BE2C (cell line): ENCODE data around the gene PDSS1.
"Not testable (repeated sequence)": the region's sequence is repeated elsewhere in the genome, so short reads cannot be mapped to it uniquely, and the experiment has no call there.

ENCODE experiments used
- DNase-seq: peaks from one replicate; pipeline ENCODE4 v3.0.0-alpha.2; 2020
- H3K27me3 ChIP-seq: fragments of 250-450 bp; sonication (Bioruptor Pico); 2 replicates; pipeline ENCODE4 v1.5.1; 2020; ENCODE audit warnings: mild to moderate bottlenecking
- H3K36me3 ChIP-seq: fragments of 250-450 bp; sonication (Bioruptor Pico); 2 replicates; pipeline ENCODE4 v1.5.1; 2020; ENCODE audit warnings: mild to moderate bottlenecking
- H3K4me1 ChIP-seq: fragments of 250-450 bp; sonication (Bioruptor Pico); 2 replicates; pipeline ENCODE4 v1.5.1; 2020
- H3K4me3 ChIP-seq: 2 replicates; pipeline ENCODE4 v1.5.1; 2011; ENCODE audit warnings: low read depth, low read length
- H3K9me3 ChIP-seq: fragments of 250-450 bp; sonication (Bioruptor Pico); 2 replicates; pipeline ENCODE4 v1.5.1; 2020
- TF ChIP-seq, protein P1 (sequence below): IDR thresholded peaks from 2 replicates; pipeline ENCODE4 v1.5.1; 2012; ENCODE audit warnings: mild to moderate bottlenecking, low read depth, low read length

Gene PDSS1

DNA sequence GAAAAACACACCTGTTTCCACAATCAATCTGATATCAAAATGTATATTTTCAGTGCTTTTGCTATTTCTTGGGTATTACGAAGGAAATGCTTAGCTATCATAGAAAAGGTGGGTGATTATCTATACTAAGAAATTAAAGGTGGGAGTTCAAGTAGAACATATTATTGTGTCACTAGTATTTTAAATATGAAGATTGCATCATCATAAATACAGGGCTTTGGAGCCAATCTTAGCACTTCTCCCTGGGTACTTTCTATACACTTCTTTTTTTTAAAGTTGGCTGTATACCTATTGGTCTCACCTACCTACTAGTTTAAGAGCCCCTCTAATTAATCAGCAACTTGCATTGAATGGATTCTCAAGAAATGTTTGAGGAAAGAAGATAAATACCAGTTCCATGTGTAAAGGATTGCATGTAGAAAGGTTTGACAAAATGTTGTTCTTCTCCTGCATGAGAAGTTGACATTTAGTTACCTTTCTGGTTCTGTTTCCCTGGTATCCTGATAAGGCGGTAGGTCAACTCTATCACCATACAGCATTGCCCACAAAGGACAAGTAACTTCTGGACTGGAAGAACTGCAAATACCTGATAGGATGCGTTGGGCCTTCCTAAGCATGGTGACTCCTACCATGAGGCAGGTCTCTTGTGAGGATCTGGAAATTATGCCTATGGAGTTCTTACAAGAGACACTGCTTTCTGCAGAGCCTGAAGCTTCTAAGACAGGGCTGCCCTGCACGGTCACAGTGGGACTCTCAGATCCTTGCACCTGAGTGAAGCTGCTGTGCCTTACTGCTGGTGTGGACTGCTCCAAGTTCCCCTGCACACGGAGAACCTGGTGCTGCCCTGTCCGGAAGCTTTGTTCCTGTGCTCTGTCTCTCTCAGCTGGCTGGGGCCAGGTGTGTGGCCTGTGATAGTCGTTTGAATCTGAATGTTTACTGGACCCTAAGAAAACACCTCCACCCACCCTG is 32.1 kb upstream of the PDSS1 start:
- H3K27me3 ChIP-seq = peaks cover 2% of the 10 kb centered on the region; the same call in 1 of the 2 replicates
- no peak overlapping the region for H3K4me3 ChIP-seq
- no peak for DNase-seq
- no peaks in the 10 kb centered on the region for H3K36me3 ChIP-seq
- no peaks in the 10 kb centered on the region for H3K4me1 ChIP-seq
- no peaks in the 10 kb centered on the region for H3K9me3 ChIP-seq
- TF ChIP-seq, protein P1, sequence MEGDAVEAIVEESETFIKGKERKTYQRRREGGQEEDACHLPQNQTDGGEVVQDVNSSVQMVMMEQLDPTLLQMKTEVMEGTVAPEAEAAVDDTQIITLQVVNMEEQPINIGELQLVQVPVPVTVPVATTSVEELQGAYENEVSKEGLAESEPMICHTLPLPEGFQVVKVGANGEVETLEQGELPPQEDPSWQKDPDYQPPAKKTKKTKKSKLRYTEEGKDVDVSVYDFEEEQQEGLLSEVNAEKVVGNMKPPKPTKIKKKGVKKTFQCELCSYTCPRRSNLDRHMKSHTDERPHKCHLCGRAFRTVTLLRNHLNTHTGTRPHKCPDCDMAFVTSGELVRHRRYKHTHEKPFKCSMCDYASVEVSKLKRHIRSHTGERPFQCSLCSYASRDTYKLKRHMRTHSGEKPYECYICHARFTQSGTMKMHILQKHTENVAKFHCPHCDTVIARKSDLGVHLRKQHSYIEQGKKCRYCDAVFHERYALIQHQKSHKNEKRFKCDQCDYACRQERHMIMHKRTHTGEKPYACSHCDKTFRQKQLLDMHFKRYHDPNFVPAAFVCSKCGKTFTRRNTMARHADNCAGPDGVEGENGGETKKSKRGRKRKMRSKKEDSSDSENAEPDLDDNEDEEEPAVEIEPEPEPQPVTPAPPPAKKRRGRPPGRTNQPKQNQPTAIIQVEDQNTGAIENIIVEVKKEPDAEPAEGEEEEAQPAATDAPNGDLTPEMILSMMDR = no peak

DNA sequence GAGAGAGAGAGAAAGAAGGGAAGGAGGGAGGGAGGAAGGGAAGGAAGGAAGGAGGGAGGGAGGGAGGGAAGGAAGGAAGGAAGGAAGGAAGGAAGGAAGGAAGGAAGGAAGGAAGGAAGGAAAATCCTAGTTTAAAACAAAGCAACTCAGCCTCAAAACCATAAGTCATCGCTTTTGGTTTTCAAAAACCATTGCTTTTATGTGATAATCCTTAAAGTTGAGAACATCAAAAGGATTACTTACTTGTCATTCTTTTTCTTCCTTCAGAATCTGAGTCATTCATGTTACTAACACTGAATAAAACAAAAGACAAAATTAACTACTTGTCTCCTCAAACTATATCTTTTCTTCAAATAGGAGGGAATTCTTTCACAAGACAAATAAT is 21.6 kb upstream of the PDSS1 start:
- DNase-seq = no peak
- Histone ChIP-seq H3K36me3 (no peaks in the 10 kb centered on the region), H3K9me3 (no peaks in the 10 kb centered on the region), H3K27me3 (no peaks in the 10 kb centered on the region), H3K4me3 (no peak overlapping the region), H3K4me1 (no peaks in the 10 kb centered on the region)
- TF ChIP-seq, protein P1 = no peak

DNA sequence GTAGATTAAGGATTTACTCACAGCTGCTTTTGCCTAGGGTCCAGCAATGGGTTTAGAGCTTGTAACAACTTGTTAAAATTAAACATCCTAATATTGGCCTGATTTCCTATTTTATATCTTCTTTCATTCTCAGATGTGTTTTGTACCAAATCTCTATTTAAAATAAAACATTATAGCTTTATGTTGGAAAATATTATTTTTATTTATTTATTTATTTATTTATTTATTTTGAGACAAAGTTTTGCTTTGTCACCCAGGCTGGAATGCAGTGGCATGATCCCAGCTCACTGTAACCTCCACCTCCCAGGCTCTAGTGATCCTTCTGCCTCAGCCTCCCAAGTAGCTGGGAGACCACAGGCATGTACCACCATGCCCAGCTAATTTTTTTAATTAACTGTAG is 17.9 kb upstream of the PDSS1 start:
- no peak for DNase-seq
- Histone ChIP-seq H3K36me3 (no peaks in the 10 kb centered on the region), H3K4me1 (no peaks in the 10 kb centered on the region), H3K4me3 (no peak overlapping the region), H3K27me3 (no peaks in the 10 kb centered on the region), H3K9me3 (no peaks in the 10 kb centered on the region)
- TF ChIP-seq, protein P1 = no peak

DNA sequence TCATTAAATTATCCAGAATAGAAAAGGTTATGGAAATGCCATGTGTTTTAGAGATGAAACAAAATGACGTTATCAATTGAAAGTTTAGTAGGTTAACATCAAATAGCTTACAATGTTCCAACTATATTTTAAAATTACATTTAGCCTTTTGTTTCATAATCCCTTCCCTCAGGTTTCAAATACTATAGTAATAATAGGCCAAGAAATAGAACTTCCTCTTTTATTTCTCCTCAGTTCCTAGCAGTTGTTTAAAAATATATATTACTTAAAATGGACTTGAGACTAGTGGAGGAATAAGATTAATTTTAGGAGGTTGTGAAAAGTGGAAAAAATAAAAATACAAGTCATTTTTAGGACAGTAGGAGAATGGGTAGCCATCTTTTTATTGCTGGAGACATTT is 16.4 kb upstream of the PDSS1 start:
- Histone ChIP-seq H3K4me1 (no peaks in the 10 kb centered on the region), H3K27me3 (no peaks in the 10 kb centered on the region), H3K36me3 (no peaks in the 10 kb centered on the region), H3K9me3 (no peaks in the 10 kb centered on the region), H3K4me3 (no peak overlapping the region)
- DNase-seq = no peak
- TF ChIP-seq, protein P1 = no peak

DNA sequence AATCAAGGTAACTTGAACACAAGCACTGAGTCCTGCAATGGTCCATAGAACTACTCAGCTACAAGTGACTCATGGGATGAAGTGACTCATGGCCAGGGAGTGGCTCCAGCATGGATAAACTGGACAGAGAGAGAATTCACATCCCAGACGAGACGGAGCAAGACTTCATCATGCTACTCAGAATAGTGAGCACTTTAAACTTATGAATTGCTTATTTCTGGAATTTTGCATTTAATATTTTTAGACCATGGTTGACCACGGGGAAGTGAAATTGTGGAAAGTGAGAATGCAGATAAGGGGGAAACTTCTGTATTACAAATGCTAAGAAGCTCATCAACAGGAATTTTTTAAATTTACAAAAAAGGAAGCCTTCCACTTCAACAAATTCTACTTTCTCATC is 15.5 kb upstream of the PDSS1 start:
- H3K9me3 ChIP-seq, H3K4me1 ChIP-seq, H3K36me3 ChIP-seq, DNase-seq, H3K27me3 ChIP-seq, H3K4me3 ChIP-seq: not testable (repeated sequence)

DNA sequence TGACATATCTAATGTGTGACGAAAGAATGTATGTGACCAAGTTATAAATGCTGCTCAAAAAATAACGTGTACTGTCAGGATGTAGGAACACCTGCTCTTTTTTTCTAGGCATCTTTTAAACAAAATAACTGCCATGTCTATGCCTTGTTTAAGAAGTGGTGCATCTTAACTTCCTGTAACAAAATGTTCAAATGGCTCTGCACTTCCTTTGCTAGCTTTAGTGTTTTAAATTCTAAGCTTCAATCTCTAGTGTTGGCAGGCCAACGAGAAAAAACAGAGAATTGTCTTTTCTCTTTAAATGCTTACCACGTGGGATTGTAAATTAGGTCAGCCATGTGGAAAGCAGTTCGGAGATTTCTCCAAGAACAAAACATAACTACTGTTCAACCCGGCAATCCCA is 14.6 kb upstream of the PDSS1 start:
- Histone ChIP-seq H3K9me3 (no peaks in the 10 kb centered on the region), H3K4me3 (no peak overlapping the region), H3K4me1 (no peaks in the 10 kb centered on the region), H3K27me3 (no peaks in the 10 kb centered on the region), H3K36me3 (no peaks in the 10 kb centered on the region)
- no peak for DNase-seq
- TF ChIP-seq, protein P1 = no peak
